H7 (cell line): Measurements from ENCODE around the gene SYCP2. TPM values are rescaled to one million over a fixed set of nuclear protein-coding genes. Genes with fewer than 3 reads are reported as not detected.
A peak's percentile ranks its signal among the peaks of the same experiment; 100 is the strongest.
"Not testable (repeated sequence)": the region's sequence is repeated elsewhere in the genome, so short reads cannot be mapped to it uniquely, and the experiment has no call there.

ENCODE experiments used
- DNase-seq: peaks from one replicate; pipeline ENCODE4 v3.0.0; 2012
- H3K27me3 ChIP-seq: 2 replicates; pipeline ENCODE4 v1.6.0; 2011; ENCODE audit warnings: mild to moderate bottlenecking, low read length; ENCODE audit not compliant: control insufficient read depth, insufficient read depth
- H3K36me3 ChIP-seq: replicated peaks from 2 replicates; pipeline ENCODE4 v1.5.1; 2011; ENCODE audit warnings: low read length; ENCODE audit not compliant: control insufficient read depth, insufficient read depth
- H3K4me3 ChIP-seq: 2 replicates; pipeline ENCODE4 v1.5.1; 2011; ENCODE audit warnings: low read depth, mild to moderate bottlenecking, control low read depth, low read length, moderate library complexity; ENCODE audit not compliant: insufficient read depth
- total RNA-seq: library from RNA; depleted of rRNA; stranded (reverse); fragments of >200 nt; shearing (Covaris generic); gene quantifications from 2 replicates; pipeline ENCODE4 v1.2.3, GENCODE V29; 2014

SYCP2 gene
- total RNA-seq, 1 experiment from 2014 or later, result not detected

DNA sequence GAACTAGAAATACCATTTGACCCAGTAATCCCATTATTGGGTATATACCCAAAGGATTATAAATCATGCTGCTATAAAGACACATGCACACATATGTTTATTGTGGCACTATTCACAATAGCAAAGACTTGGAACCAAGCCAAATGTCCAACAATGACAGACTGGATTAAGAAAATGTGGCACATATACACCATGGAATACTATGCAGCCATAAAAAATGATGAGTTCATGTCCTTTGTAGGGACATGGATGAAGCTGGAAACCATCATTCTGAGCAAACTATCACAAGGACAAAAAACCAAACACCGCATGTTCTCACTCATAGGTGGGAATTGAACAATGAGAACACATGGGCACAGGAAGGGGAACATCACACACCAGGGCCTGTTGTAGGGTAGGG is 76.9 kb downstream of the SYCP2 start:
- not testable (repeated sequence) for H3K27me3 ChIP-seq, H3K4me3 ChIP-seq

DNA sequence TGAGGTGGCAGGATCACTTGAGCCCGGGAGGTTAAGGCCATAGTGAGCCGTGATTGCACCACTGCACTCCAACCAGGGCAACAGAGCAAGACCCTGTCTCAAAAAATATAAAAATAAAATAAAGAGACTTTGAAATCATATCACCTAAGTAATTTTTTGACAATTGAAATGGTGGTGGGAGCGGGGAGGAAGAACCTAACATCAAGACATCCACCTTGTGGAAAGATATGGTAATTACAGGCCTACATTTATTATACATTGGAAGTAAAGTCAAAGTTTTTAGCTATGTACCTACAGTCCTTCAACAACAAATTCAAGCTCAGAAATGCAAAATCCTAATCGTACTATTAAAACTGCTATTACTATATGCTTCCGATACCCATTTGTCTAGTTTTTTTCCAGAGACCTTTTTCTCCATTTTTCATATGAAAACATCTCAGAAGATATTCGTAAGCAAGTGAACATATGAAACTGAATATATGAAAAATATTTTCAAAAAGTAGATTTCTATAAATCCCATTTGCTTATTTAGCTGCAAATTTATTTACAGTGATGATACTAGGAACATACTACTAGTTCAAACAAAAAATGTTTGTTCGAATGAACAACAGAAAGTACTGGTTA is 83.3 kb downstream of the SYCP2 start:
- H3K27me3 ChIP-seq, result no peaks in the 10 kb centered on the region
- H3K4me3 ChIP-seq, result no peak overlapping the region
- DNase-seq, result peak; percentile 26
- no peaks in the 10 kb centered on the region for H3K36me3 ChIP-seq

More for the DNA sequence above, 76.9 kb downstream of the SYCP2 start:
- H3K36me3 ChIP-seq, DNase-seq: not testable (repeated sequence)

DNA sequence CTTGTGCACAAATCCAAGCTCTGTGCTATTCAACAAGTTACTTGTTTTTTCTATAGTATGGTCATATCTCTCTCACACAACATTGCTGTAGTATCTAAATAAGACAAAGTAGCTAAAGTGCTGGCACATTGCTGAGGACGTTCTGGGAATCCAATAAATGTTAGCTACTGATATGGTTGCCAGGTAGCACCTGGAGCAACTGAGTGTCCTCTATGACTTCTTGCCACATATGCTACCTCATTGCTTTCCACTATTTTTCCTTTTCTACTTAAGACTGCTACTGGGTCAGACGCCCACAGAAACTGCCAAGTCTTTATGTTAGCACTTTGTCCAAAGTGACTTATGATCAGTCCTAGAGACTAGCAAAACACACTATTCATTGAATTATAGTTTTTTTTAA is 85.3 kb downstream of the SYCP2 start:
- H3K4me3 ChIP-seq, result no peak overlapping the region
- H3K27me3 ChIP-seq, result no peaks in the 10 kb centered on the region
- no peaks in the 10 kb centered on the region for H3K36me3 ChIP-seq
- no peak for DNase-seq

DNA sequence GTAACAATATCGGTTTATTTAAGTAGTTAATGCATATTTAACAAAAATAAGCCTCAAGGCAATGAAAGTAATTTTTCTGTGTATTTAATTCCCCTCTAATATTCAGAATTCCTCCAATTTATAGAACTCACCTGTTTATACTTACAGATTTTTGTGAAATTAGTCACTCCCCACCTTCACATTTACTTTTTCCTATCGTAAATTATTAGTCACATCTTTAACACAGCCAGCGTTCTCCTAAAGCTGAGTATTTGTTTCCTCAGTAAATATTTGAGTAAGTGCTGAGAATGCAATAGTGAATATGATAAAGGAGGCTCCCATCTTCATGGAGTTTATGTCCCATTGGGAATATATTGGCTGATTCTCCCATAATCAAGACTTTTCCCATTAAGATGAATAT is 88.0 kb downstream of the SYCP2 start:
- DNase-seq, result no peak
- Histone ChIP-seq H3K4me3 (no peak overlapping the region), H3K36me3 (no peaks in the 10 kb centered on the region), H3K27me3 (no peaks in the 10 kb centered on the region; the same call in 1 of the 2 replicates)

DNA sequence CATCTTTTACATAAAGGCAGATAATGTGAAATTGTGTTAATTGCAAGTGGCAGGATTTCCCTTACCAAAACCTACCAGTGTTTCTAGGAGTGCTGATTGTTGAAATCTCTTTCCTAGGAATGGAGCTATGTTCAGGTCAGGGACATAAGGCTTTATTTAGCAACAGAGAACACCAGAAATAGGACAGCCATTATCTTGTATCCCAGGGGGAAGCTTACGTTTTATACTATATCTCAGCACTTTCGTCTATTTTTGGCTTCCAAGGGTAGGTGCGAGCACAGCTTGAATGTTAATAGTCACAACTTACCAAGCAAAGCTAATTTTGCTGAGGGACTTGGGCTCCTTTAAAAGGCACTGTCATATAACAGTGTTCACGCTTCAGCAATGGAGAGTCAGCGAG is 94.0 kb downstream of the SYCP2 start:
- Histone ChIP-seq H3K4me3 (no peak overlapping the region), H3K27me3 (no peaks in the 10 kb centered on the region; the same call in 1 of the 2 replicates), H3K36me3 (no peaks in the 10 kb centered on the region)
- DNase-seq, result no peak

DNA sequence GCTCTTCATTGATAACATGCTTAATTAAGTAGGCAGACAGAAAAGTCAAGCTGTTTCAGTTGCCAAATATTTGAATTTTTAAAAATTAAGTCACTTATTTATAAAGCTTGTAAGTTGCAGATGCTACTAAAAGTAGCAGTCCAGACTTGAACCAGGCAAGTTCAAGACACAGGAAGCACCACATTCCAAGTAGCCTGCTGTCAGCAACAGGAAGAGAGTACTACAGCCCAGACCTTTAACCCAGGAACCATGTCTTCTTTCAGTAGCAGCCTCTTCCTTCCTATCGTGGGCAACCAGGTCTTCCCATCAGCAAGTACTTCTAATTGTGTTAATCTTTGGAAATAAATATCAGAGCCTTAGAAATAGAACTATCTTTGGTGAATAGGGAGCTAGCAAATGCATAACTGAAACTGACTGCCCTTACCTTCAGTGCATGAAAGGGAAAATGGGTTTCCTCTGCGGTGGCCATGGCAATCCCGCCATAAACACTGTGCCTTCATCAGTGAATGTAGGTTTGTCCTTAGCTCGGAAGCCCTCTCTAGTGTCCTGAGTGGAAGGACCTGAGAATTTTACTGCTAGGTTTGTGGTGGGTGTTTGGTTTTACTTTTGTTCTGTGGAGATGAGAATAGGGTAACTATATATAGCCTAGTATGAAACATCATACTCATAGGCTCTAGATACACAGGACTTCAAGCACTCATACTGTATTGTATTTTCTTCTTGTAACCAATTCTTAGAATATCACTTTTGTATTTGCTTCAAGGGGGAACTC is 95.6 kb downstream of the SYCP2 start:
- DNase-seq, result no peak
- no peak overlapping the region for H3K4me3 ChIP-seq
- H3K27me3 ChIP-seq, result no peaks in the 10 kb centered on the region; the same call in 1 of the 2 replicates
- H3K36me3 ChIP-seq, result no peaks in the 10 kb centered on the region

DNA sequence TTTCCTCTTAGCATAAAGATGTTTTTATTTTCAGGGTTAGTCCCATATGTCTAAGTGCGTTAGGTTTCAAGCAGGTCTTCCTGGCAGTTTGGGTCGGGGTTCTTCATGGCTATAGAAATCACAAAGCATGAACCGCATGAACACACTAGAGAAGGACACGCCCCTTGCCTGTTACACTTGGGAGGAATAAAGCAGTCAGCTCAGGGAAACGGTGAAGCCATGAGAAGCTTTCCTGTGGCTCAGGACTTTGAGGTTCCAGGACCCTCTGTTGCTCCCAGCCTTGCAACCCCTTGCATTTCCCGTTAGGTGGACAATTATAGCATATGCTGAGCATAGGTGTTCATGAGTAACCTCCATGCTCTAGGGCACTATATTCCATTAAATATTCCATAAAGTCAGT is 96.7 kb downstream of the SYCP2 start:
- peak; percentile 8 for DNase-seq
- Histone ChIP-seq H3K27me3 (no peaks in the 10 kb centered on the region; the same call in 1 of the 2 replicates), H3K4me3 (no peak overlapping the region), H3K36me3 (no peaks in the 10 kb centered on the region)

DNA sequence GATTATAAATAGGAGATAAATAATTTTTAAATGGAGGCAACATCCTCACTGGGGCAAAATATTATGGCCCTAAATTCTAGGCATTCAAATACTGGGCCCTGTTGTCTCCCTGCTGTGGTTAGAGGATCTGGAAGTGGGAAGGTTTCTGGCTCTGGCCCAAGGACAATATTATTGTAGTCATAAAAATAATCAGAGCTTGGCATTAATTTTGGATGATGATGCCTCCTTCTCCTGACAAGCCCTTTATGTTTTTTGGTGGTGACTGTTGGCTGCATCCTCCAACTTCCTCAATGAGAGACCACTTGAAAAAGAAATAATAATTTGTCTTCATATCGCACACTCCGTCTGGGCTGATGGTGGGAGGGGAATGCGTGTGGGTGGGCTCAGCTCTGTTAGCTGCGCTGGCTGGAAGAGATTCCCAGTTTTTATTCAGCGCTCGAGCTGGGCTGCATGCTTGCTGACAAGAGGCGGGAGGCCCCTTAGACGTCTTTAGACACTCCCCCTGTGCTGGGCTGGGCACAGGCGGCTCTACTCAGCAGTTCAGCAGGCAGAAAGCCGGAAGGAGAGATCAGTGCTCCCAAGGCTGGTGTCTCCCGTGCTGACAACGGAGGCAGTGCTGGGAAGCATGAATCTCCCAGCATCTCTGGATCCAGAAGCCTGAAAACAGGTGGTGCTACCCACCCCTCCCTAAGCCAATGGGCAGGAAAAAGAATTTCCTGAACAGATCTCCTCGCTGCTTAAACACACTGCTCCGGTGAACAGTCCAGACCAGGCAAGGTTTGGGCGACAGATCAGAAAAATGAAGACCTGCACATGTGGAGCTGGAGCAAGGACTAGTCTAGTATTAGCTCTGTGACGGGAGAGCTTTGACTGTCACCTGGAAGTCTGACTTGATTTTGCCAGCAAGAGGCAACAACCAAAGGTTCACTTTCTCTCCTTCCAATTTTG is 97.7 kb downstream of the SYCP2 start:
- no peaks in the 10 kb centered on the region; the same call in 1 of the 2 replicates for H3K27me3 ChIP-seq
- DNase-seq, result peak; percentile 62
- H3K4me3 ChIP-seq, result no peak overlapping the region
- no peaks in the 10 kb centered on the region for H3K36me3 ChIP-seq

DNA sequence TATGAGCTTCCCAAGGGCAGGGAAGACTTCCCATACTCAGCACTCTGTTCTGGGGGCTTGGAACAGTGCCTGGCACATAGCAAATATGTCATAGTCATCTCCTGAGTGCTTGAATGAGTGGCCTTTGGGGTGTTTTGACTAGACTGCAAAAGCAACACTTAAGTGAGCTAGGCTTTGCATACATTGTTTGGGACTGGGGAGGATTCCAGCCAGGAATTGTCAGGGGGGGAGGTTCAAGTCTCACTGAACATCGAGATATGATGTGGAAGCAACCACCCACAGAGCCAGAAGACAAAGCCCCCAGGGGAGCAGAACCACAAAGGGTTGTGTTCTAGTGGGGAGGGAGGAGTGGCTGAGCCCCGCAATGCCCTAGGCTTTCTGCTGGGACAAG is 98.4 kb downstream of the SYCP2 start:
- peak; percentile 11 for DNase-seq
- no peak overlapping the region for H3K4me3 ChIP-seq
- H3K36me3 ChIP-seq, result no peaks in the 10 kb centered on the region
- H3K27me3 ChIP-seq, result no peaks in the 10 kb centered on the region; the same call in 1 of the 2 replicates

DNA sequence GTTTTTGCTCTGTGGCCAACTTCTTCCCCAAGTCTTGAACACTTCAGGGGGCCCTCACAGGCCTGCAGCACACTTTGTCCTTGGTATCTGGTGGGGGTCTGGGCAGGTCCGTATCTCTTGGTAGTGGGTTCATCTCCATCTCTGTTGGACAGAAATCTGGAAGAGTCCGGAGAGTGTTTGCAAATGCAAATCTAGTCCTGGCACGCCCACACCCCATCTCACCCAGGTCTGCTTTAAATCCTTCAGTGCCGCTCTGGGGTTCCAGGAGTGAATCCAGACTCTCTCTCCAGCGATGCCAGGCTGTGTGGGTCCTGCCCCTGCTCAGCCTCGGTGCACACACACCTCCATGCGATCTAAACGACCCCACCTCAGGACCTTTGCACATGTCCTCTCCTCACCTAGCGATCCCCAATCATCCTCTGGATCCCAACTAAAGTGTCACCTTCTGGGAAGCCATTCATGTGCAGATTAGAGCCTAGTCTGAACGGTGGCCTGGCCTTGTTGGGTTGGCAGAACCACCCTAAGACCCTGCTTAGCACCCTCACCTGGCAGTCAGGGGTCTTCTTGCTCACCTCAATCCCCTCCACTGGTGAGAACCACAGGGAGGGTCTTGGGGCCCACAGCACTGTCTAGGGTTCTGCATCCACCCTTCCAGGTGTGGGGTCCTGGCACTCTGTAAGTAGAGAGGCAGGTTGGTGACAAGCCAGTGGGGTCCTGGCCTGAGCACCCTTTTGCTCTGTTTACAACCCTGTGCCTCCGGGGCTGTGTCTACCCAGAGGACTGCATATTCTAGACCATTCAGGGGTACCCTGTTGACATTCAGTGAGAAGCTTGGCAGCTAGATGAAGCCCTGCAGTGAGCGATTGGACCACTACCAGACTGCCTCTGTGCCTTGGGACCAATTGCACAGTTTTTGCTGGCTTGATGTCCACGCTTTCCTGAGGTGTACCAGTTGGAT is 100.8 kb downstream of the SYCP2 start:
- no peak overlapping the region for H3K4me3 ChIP-seq
- H3K36me3 ChIP-seq, result no peaks in the 10 kb centered on the region
- H3K27me3 ChIP-seq, result no peaks in the 10 kb centered on the region; the same call in 1 of the 2 replicates
- peak; percentile 6 for DNase-seq

DNA sequence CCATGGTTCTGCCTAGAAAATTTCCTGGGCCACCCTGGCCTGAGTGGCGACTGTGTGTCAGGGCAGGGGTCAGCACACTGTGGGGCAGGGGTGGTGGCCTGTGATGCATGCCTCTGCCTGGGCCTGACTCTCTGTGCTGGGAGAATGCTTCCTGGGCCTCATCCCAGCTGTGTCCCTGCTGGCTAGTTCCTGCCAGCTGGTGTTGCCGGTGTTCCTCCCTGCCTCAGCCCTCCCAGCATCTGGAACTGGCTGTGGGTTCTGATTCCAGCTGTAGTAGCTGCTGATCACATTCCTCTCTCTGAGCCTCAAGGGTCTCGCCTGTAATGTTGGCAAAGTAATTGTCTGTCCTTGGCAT is 101.5 kb downstream of the SYCP2 start:
- Histone ChIP-seq H3K27me3 (no peaks in the 10 kb centered on the region; the same call in 1 of the 2 replicates), H3K4me3 (no peak overlapping the region), H3K36me3 (no peaks in the 10 kb centered on the region)
- DNase-seq, result no peak

DNA sequence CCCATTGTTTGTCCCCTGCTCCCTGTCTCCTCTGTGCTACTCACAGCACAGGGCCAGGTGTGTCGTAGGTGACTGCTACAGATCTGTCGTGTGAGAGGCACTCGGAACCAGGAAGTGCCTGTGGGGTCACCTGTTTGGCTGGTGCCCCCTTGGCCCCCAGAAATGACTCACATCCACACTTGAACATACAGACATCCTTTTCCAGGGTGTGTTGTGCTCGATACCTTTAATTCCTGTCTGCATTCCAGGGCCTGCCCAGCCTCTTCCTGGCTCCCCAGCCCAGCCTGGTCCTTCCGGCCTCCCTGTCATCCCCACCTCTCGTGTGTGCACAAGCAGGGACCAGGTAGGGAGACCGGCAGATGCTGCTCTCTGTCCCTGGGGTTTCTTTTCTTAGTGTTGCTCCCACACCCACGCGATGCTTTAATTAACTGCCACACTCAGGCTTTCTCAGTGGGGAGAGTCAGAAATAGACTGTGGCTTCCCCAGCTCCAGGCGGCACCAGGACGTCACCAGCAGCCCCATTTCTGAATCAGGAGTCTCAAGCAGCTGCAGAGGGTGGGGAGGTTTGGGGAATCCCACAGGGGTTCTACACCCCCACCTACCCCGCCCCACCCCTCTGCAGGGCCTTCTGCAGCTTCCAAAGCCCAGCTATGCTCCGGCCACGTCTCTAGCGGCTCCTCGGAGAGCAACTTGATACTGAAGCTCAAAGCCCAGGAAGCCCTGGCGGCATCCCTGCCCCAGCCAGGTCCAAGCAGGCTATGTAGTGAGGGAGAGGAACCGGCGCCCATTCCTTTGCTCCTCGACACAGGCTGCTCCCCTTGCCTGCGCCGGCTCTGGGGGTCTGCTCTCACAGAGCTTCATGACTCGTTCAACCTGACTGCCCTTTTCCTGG is 102.2 kb downstream of the SYCP2 start:
- H3K36me3 ChIP-seq, result no peaks in the 10 kb centered on the region
- DNase-seq, result peak; percentile 29
- H3K27me3 ChIP-seq, result no peaks in the 10 kb centered on the region; the same call in 1 of the 2 replicates
- H3K4me3 ChIP-seq, result no peak overlapping the region

DNA sequence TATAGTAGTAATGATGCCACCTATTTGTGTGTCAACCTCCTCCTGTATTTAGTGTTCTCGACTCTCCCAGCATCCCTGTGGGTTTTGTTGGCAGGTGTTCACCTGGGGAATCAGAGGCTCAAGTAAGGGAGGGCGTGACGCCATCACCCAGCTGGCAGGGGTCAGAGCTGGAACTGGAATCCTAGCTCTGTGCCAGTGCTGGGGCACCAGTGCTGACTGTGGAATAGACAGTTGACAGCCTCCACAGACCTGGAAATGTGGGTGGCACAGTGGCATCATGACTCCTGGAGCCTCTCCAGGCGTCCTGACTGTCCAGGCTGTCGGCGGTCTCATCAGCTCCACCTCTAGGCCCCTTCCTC is 102.8 kb downstream of the SYCP2 start:
- peak; percentile 5 for DNase-seq
- no peak overlapping the region for H3K4me3 ChIP-seq
- no peaks in the 10 kb centered on the region for H3K27me3 ChIP-seq
- no peaks in the 10 kb centered on the region for H3K36me3 ChIP-seq
